GM12874 (cell line): ENCODE data around the gene ASL.

Source experiments
- TF ChIP-seq, protein P1 (sequence below): IDR thresholded peaks from 2 replicates; pipeline ENCODE4 v1.5.1; 2011; ENCODE audit warnings: low read depth, mild to moderate bottlenecking, control low read depth, low read length, moderate library complexity; ENCODE audit not compliant: insufficient read depth

The ASL gene

DNA sequence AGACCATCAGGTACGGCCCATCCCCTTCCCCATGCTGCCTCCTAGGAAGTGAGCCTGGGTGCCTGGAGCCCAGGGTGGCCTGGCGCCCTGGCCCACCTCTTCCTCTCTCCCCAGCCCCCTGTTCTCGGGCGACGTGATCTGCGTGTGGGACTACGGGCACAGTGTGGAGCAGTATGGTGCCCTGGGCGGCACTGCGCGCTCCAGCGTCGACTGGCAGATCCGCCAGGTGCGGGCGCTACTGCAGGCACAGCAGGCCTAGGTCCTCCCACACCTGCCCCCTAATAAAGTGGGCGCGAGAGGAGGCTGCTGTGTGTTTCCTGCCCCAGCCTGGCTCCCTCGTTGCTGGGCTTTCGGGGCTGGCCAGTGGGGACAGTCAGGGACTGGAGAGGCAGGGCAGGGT, 17.0 kb downstream of the ASL start:
- TF ChIP-seq, protein P1, sequence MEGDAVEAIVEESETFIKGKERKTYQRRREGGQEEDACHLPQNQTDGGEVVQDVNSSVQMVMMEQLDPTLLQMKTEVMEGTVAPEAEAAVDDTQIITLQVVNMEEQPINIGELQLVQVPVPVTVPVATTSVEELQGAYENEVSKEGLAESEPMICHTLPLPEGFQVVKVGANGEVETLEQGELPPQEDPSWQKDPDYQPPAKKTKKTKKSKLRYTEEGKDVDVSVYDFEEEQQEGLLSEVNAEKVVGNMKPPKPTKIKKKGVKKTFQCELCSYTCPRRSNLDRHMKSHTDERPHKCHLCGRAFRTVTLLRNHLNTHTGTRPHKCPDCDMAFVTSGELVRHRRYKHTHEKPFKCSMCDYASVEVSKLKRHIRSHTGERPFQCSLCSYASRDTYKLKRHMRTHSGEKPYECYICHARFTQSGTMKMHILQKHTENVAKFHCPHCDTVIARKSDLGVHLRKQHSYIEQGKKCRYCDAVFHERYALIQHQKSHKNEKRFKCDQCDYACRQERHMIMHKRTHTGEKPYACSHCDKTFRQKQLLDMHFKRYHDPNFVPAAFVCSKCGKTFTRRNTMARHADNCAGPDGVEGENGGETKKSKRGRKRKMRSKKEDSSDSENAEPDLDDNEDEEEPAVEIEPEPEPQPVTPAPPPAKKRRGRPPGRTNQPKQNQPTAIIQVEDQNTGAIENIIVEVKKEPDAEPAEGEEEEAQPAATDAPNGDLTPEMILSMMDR, result no peak

DNA sequence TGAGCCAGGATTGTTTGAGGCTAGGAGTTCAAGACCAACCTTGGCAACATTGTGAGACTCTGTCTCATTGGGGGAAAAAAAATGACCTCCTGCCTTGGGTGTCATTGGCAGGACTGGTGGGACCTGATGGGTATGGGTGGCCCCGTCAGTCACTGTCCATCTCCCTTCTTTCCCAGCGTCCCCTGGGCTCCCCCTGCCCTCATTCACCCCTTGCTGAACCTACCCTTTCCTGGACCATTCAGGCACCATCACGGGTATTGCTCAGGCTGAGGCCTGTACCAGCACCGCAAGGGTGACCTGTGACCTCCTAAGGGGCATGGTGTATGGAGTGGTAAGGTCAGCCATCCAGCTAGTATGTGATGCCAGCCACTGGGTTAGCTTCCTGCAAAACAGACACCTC, 19.4 kb downstream of the ASL start:
- TF ChIP-seq, protein P1, result no peak

DNA sequence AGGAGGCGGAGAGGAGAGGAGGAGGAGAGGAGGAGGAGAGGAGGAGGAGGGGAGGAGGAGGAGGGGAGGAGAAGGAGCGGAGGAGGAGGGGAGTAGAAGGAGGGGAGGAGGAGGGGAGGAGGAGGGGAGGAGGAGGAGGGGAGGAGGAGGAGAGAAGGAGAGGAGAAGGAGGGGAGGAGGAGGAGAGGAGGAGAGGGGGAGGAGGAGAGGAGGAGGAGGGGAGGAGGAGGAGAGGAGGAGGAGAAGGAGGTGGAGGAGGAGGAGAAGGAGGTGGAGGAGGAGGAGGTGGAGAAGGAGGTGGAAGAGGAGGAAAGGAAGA, 23.6 kb downstream of the ASL start:
- TF ChIP-seq, protein P1, result no peak

DNA sequence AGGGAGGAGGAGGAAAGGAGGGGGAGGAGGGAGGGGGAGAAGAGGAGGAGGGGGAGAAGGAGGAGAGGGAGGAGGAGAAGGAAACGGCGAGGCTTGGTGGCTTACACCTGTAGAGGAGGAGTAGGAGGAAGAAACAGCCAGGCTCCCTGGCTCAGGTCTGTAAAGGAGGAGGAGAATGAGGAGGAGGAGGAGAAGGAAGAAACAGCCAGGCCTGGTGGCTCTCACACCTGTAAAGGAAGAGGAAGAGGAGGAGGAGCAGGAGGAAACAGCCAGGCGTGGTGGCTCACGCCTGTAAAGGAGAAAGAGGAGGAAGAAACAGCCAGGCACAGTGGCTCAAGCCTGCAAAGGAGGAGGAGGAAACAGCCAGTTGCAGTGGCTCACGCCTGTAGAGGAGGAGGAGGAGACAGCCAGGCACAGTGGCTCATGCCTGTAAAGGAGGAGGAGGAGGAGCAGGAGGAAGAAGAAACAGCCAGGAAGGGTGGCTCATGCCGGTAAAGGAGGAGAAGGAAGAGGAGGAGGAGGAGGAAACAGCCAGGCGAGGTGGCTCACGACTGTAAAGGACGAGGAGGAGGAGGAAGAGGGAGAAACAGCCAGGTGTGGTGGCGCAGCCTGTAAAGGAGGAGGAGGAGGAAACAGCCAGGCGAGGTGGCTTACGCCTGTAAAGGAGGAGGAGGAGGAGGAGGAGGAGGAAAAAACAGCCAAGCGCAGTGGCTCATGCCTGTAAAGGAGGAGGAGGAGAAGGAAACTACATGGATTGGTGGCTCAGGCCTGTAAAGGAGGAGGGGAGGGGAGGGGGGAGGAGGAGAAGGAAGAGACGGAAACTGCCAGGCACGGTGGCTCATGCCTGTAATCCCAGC, 24.2 kb downstream of the ASL start:
- TF ChIP-seq, protein P1, result no peak

DNA sequence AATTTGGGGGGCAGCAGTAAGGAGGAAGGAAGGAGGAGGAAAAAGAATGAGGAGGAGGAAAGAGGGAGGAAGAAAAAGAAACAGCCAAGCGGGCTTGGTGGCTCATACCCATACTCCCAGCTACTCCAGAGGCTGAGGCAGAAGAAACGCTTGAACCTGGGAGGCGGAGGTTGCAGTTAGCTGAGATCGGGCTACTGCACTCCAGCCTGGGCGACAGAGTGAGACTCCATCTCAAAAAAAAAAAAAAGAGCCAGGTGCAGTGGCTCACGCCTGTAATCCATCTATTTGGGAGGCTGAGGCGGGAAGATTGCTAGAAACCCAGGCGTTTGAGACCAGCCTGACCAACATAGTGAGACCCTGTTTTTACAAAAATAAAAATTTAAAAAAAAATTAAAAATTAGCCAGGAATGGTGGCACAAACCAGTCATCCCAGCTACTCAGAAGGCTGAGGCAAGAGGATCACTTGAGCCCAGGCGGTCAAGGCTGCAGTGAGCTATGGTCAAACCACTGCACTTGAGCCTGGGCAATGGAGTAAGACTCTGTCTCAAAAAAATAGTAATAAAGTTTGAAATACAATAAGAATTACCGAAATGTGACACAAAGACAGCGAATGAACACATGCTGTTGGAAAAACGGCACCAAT, 24.9 kb downstream of the ASL start:
- TF ChIP-seq, protein P1, result no peak

DNA sequence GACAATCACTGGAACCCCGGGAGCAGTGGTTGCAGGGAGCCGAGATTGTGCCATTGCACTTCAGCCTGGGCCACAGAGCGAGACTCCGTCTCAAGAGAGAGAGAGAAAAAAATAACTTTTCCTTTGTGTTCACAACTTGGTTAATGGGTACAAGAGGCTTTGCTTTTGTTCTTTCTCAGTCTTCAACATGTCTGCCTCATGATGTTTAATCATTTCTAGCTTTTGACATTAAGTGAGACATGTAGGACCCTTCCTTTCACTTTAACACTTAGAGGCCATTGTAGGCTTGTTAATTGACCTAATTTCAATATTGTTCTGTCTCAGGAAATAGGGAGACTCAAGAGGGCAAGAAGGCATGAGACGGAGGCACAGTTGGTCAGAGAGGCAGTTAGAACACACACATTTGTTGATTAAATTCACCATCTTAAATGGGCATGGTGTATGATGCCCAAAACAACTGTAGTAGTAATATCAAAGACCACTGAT, 29.7 kb downstream of the ASL start:
- TF ChIP-seq, protein P1, result no peak

DNA sequence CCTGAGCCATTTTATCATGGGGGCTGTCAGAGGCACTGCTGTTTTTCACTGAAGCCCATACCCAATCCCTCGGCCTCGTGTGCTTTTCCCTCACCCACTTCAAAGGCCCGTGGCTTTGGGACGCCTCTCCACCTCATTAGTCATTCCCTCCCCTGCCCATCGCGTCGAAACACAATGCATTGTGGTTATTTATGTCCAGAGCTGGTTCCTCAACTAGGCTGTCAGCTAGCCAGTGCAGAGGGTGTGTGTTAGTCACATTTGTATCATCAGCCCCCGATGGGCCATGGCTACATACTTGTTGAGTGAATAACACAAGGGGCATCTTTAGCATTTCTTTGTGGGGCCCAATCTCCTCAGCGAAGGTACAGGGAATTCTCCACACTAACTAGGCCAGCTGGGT, 35.2 kb downstream of the ASL start:
- TF ChIP-seq, protein P1, result no peak
